ENCODE results near the gene PRKG1. TPM values are rescaled to one million over a fixed set of nuclear protein-coding genes. Genes with fewer than 3 reads are reported as not detected.

Gene PRKG1
- total RNA-seq, 1 experiment from 2014 or later = 10.4 TPM

- no peak overlapping the region for H3K14ac ChIP-seq (ENCODE audit: insufficient read depth, low read length)
- no peak overlapping the region for H3T11ph ChIP-seq (ENCODE audit: low read length)
- H2BK20ac ChIP-seq (ENCODE audit: low read depth, low read length, poor library complexity, severe bottlenecking) = no peak overlapping the region
- Mint-ChIP-seq H3K36me3 (ENCODE audit: insufficient read depth in 1 of 3, low read depth in 3 of 3) (no peaks in the 10 kb centered on the region; a peak in 2 of 7 replicates), H3K27me3 (ENCODE audit: low read depth) (0 out of 2 replicates have a peak, but pooled peaks cover 1% of the 10 kb centered on the region), H3K27ac (peak overlapping the region in 1 of 3 experiments; percentile 66; a peak in 1 of 7 replicates), H3K9me3 (peaks cover 0 to 1% of the 10 kb centered on the region in 2 experiments; a peak in 3 of 5 replicates), H3K4me1 (peaks cover 20 to 31% of the 10 kb centered on the region in 2 experiments), H3K4me3 (no peak overlapping the region)
- no peaks in the 10 kb centered on the region for H4K20me1 ChIP-seq (ENCODE audit: control insufficient read depth, insufficient read depth, insufficient read length)
- no peak overlapping the region for H3K27ac ChIP-seq (ENCODE audit: insufficient read length, low read depth, low read length)
- H3K18ac ChIP-seq (ENCODE audit: insufficient read length, low read depth, low read length) = no peak overlapping the region
- H3K4ac ChIP-seq (ENCODE audit: low read depth, low read length) = no peak overlapping the region
- no peak overlapping the region for H2BK5ac ChIP-seq (ENCODE audit: insufficient read length, low read length)
- H2AFZ ChIP-seq (ENCODE audit: low read length) = no peak overlapping the region
- WGBS (ENCODE audit: extremely low coverage, insufficient read length, low lambda C conversion rate) = no CpG with 5 or more reads among the region's 1 CpG
- no peaks in the 10 kb centered on the region for H3K27me3 ChIP-seq (ENCODE audit: insufficient read depth, low read length)
- H3K4me1 ChIP-seq (ENCODE audit: insufficient read depth, low read length) = no peaks in the 10 kb centered on the region; the same call in 1 of the 2 replicates
- no peak overlapping the region for H2AK5ac ChIP-seq (ENCODE audit: insufficient read length, low read length)
- no peaks in the 10 kb centered on the region for H3K9me3 ChIP-seq (ENCODE audit: control insufficient read depth, low read depth, low read length)
- no peaks in the 10 kb centered on the region for H3K23me2 ChIP-seq (ENCODE audit: insufficient read length, low read depth, low read length, poor library complexity, severe bottlenecking)
- no peak overlapping the region for H2BK15ac ChIP-seq (ENCODE audit: low read depth, low read length)
- TF ChIP-seq CTCF (conservative IDR thresholded peaks at IDR 0.05) = no peak
- H3K79me2 ChIP-seq (ENCODE audit: insufficient read depth, low read length) = no peaks in the 10 kb centered on the region
- H3K56ac ChIP-seq (ENCODE audit: insufficient read length, low read depth, low read length) = no peak overlapping the region
- DNase-seq = no peak
- no peak overlapping the region for H4K8ac ChIP-seq (replicated peaks; ENCODE audit: insufficient read length, low read depth, low read length)
- H4K5ac ChIP-seq (ENCODE audit: insufficient read length, low read depth, low read length) = no peak overlapping the region
- H3K4me2 ChIP-seq (ENCODE audit: insufficient read depth, insufficient read length, low read length) = no peak overlapping the region
- no peak overlapping the region for H3K23ac ChIP-seq (ENCODE audit: insufficient read length, low read depth, low read length)
- no peak overlapping the region for H2BK120ac ChIP-seq (ENCODE audit: low read depth, low read length, poor library complexity, severe bottlenecking)
- H2BK12ac ChIP-seq (ENCODE audit: insufficient read length, low read depth, low read length) = no peak overlapping the region
- H4K91ac ChIP-seq (ENCODE audit: insufficient read length, low read depth, low read length) = no peak overlapping the region
- no peaks in the 10 kb centered on the region for H3K79me1 ChIP-seq (ENCODE audit: insufficient read depth, low read depth, low read length, poor library complexity, severe bottlenecking)
- no peak overlapping the region for H3K9ac ChIP-seq (ENCODE audit: extremely low read depth, insufficient read length, low read length)
Measured at GRCh38 chr10:51217505-51217904, 143.2 kb downstream of the PRKG1 start.

Data from H9 (cell line).